ENCODE data around the gene TUBGCP2. TPM values are rescaled to one million over a fixed set of nuclear protein-coding genes. Genes with fewer than 3 reads are reported as not detected.

Gene TUBGCP2
- total and polyA plus RNA-seq, 2 of the 13 experiments (the other 11 are each of a cell fraction or from before 2014, with no cell fraction given), result 21.3 to 34.5 TPM

DNA sequence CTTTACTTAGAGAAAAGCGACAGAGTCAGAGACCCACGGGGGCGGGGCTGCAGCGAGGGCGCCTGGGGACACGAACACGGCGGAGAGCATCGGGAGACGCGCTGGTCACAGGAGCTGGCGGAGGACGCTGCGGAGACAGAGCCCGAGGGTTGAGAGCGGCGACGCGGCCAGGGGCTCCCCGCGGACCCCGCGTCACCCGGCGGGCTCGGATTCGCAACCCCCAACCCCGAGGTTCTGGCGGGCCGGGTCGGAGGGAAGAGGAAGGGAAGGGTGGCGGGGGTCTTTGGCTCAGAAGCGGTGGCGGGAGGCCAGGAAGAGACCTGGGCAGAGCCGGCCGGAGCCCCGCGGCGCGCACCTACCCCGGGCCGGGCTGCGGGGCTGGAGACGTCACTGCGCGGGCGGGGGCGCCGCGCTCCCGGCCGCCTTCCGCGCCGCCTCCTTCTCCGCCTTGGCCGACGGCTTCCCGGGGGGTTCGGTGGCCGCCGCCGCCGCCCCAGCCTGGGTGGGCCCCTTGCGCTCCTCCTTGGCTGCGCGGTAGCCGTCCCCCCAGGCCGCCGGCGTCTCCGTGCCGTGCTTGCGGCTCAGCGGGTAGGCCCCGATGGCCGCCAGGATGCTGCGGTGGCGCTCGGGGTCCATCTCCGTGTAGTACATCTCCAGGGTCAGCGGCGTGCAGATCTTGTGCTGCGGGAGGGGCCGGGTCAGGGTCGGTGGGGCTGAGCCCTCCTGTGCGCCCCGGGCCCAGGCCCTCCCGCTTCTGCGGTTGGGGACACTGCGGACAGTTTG is 17.0 kb upstream of the TUBGCP2 start (continued):
- TF ChIP-seq, protein P1, sequence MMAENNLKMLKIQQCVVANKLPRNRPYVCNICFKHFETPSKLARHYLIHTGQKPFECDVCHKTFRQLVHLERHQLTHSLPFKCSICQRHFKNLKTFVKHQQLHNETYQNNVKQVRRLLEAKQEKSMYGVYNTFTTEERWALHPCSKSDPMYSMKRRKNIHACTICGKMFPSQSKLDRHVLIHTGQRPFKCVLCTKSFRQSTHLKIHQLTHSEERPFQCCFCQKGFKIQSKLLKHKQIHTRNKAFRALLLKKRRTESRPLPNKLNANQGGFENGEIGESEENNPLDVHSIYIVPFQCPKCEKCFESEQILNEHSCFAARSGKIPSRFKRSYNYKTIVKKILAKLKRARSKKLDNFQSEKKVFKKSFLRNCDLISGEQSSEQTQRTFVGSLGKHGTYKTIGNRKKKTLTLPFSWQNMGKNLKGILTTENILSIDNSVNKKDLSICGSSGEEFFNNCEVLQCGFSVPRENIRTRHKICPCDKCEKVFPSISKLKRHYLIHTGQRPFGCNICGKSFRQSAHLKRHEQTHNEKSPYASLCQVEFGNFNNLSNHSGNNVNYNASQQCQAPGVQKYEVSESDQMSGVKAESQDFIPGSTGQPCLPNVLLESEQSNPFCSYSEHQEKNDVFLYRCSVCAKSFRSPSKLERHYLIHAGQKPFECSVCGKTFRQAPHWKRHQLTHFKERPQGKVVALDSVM (CRISPR knock-in tag; IDR thresholded peaks at IDR 0.05), result no peak
- TF ChIP-seq GABPB1 (CRISPR knock-in tag; IDR thresholded peaks at IDR 0.05) (peak; percentile 10; the same call in 1 of the 2 replicates), ZNF160 (CRISPR knock-in tag; IDR thresholded peaks at IDR 0.05) (no peak), SNAI1 (CRISPR knock-in tag; IDR thresholded peaks at IDR 0.05; ENCODE audit: borderline replicate concordance) (no peak), MBD4 (IDR thresholded peaks at IDR 0.05; ENCODE audit: borderline replicate concordance, low read length) (no peak), THAP11 (CRISPR knock-in tag; IDR thresholded peaks at IDR 0.05) (0 out of 2 replicates have a peak, but pooled peaks have one; percentile 21), CREM (IDR thresholded peaks at IDR 0.05) (no peak), CREM (CRISPR knock-in tag; IDR thresholded peaks at IDR 0.05) (no peak), ZNF138 (CRISPR knock-in tag; IDR thresholded peaks at IDR 0.05; ENCODE audit: low read depth) (no peak), TP53 (CRISPR knock-in tag; conservative IDR thresholded peaks at IDR 0.05) (no peak), YY1 (IDR thresholded peaks at IDR 0.05; ENCODE audit: insufficient read depth, insufficient replicate concordance, low read depth, low read length) (peak; percentile 9), JUND (CRISPR knock-in tag; IDR thresholded peaks at IDR 0.05) (no peak), ISL2 (CRISPR knock-in tag; IDR thresholded peaks at IDR 0.05) (no peak), AHR (CRISPR knock-in tag; IDR thresholded peaks at IDR 0.05) (no peak)
- TF ChIP-seq, protein P2, sequence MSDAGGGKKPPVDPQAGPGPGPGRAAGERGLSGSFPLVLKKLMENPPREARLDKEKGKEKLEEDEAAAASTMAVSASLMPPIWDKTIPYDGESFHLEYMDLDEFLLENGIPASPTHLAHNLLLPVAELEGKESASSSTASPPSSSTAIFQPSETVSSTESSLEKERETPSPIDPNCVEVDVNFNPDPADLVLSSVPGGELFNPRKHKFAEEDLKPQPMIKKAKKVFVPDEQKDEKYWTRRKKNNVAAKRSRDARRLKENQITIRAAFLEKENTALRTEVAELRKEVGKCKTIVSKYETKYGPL (CRISPR knock-in tag; IDR thresholded peaks at IDR 0.05), result no peak
- TF ChIP-seq, protein P3, sequence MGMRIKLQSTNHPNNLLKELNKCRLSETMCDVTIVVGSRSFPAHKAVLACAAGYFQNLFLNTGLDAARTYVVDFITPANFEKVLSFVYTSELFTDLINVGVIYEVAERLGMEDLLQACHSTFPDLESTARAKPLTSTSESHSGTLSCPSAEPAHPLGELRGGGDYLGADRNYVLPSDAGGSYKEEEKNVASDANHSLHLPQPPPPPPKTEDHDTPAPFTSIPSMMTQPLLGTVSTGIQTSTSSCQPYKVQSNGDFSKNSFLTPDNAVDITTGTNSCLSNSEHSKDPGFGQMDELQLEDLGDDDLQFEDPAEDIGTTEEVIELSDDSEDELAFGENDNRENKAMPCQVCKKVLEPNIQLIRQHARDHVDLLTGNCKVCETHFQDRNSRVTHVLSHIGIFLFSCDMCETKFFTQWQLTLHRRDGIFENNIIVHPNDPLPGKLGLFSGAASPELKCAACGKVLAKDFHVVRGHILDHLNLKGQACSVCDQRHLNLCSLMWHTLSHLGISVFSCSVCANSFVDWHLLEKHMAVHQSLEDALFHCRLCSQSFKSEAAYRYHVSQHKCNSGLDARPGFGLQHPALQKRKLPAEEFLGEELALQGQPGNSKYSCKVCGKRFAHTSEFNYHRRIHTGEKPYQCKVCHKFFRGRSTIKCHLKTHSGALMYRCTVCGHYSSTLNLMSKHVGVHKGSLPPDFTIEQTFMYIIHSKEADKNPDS (CRISPR knock-in tag; IDR thresholded peaks at IDR 0.05), result no peak
- TF ChIP-seq, protein P4, sequence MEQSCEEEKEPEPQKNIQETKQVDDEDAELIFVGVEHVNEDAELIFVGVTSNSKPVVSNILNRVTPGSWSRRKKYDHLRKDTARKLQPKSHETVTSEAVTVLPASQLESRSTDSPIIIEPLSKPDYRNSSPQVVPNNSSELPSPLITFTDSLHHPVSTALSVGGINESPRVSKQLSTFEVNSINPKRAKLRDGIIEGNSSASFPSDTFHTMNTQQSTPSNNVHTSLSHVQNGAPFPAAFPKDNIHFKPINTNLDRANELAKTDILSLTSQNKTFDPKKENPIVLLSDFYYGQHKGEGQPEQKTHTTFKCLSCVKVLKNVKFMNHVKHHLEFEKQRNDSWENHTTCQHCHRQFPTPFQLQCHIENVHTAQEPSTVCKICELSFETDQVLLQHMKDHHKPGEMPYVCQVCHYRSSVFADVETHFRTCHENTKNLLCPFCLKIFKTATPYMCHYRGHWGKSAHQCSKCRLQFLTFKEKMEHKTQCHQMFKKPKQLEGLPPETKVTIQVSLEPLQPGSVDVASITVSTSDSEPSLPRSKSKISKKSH (CRISPR knock-in tag; IDR thresholded peaks at IDR 0.05; ENCODE audit: borderline replicate concordance), result no peak
- TF ChIP-seq, protein P5, sequence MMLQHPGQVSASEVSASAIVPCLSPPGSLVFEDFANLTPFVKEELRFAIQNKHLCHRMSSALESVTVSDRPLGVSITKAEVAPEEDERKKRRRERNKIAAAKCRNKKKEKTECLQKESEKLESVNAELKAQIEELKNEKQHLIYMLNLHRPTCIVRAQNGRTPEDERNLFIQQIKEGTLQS (CRISPR knock-in tag; IDR thresholded peaks at IDR 0.05), result no peak
- TF ChIP-seq, protein P6, sequence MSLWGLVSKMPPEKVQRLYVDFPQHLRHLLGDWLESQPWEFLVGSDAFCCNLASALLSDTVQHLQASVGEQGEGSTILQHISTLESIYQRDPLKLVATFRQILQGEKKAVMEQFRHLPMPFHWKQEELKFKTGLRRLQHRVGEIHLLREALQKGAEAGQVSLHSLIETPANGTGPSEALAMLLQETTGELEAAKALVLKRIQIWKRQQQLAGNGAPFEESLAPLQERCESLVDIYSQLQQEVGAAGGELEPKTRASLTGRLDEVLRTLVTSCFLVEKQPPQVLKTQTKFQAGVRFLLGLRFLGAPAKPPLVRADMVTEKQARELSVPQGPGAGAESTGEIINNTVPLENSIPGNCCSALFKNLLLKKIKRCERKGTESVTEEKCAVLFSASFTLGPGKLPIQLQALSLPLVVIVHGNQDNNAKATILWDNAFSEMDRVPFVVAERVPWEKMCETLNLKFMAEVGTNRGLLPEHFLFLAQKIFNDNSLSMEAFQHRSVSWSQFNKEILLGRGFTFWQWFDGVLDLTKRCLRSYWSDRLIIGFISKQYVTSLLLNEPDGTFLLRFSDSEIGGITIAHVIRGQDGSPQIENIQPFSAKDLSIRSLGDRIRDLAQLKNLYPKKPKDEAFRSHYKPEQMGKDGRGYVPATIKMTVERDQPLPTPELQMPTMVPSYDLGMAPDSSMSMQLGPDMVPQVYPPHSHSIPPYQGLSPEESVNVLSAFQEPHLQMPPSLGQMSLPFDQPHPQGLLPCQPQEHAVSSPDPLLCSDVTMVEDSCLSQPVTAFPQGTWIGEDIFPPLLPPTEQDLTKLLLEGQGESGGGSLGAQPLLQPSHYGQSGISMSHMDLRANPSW (CRISPR knock-in tag; IDR thresholded peaks at IDR 0.05; ENCODE audit: borderline replicate concordance), result no peak
